Memory B cell (primary cell): ENCODE data around the gene MAPK8IP3.

Experiments
- ATAC-seq: fragments of 150-1000 bp; cut with Tn5 transposase; 2 replicates; pipeline ENCODE4 v1.10.0; 2021; ENCODE audit warnings: low read depth, mild to moderate bottlenecking, moderate library complexity
- DNase-seq, 2 donors: peaks; one replicate each; pipeline ENCODE4 v3.0.0; 2022; ENCODE audit warnings: low spot score in 2 of 2
- H3K27ac Mint-ChIP-seq: one replicate; pipeline ENCODE4 v1.8.0; 2022; ENCODE audit warnings: mild to moderate bottlenecking, moderate library complexity, mixed read lengths
- H3K27me3 Mint-ChIP-seq: one replicate; pipeline ENCODE4 v1.8.0; 2022; ENCODE audit warnings: mixed read lengths
- H3K36me3 Mint-ChIP-seq: one replicate; pipeline ENCODE4 v1.8.0; 2022; ENCODE audit warnings: mild to moderate bottlenecking, mixed read lengths
- H3K4me1 Mint-ChIP-seq: one replicate; pipeline ENCODE4 v1.8.0; 2022; ENCODE audit warnings: mixed read lengths
- H3K4me3 Mint-ChIP-seq: one replicate; pipeline ENCODE4 v1.8.0; 2022; ENCODE audit warnings: mild to moderate bottlenecking, moderate library complexity, mixed read lengths
- H3K9me3 Mint-ChIP-seq: one replicate; pipeline ENCODE4 v1.8.0; 2022; ENCODE audit warnings: mixed read lengths

Gene MAPK8IP3

GRCh38 chr16:1787056-1787321, 81.0 kb downstream of the MAPK8IP3 start:
- no peak for ATAC-seq
- Mint-ChIP-seq H3K36me3 (peaks cover 4% of the 10 kb centered on the region), H3K9me3 (no peaks in the 10 kb centered on the region)

GRCh38 chr16:1787322-1788094, 81.5 kb downstream of the MAPK8IP3 start:
- peaks cover 4% of the 10 kb centered on the region for H3K36me3 Mint-ChIP-seq
- no peaks in the 10 kb centered on the region for H3K27me3 Mint-ChIP-seq
- no peaks in the 10 kb centered on the region for H3K9me3 Mint-ChIP-seq
- H3K27ac Mint-ChIP-seq, result no peak overlapping the region
- ATAC-seq (no peak), DNase-seq (no peak)
- H3K4me3 Mint-ChIP-seq, result no peak overlapping the region
- H3K4me1 Mint-ChIP-seq, result peaks cover 7% of the 10 kb centered on the region

More at GRCh38 chr16:1787056-1787321, 81.0 kb downstream of the MAPK8IP3 start:
- no peaks in the 10 kb centered on the region for H3K27me3 Mint-ChIP-seq
- H3K4me1 Mint-ChIP-seq, result peaks cover 7% of the 10 kb centered on the region
- no peak overlapping the region for H3K27ac Mint-ChIP-seq
- no peak overlapping the region for H3K4me3 Mint-ChIP-seq
- no peak for DNase-seq

- Mint-ChIP-seq H3K4me1 (peaks cover 6% of the 10 kb centered on the region), H3K4me3 (no peak overlapping the region), H3K27ac (no peak overlapping the region), H3K27me3 (no peaks in the 10 kb centered on the region), H3K36me3 (peaks cover 4% of the 10 kb centered on the region), H3K9me3 (no peaks in the 10 kb centered on the region)
- ATAC-seq (no peak), DNase-seq (no peak)
Measured at GRCh38 chr16:1788095-1788707, 82.2 kb downstream of the MAPK8IP3 start.

GRCh38 chr16:1788708-1789100, 82.7 kb downstream of the MAPK8IP3 start:
- peaks cover 4% of the 10 kb centered on the region for H3K36me3 Mint-ChIP-seq
- no peak overlapping the region for H3K27ac Mint-ChIP-seq
- no peak for ATAC-seq

GRCh38 chr16:1789643-1790045, 83.6 kb downstream of the MAPK8IP3 start:
- H3K36me3 Mint-ChIP-seq, result peaks cover 4% of the 10 kb centered on the region
- no peak for DNase-seq
- H3K27me3 Mint-ChIP-seq, result no peaks in the 10 kb centered on the region
- H3K4me3 Mint-ChIP-seq, result no peak overlapping the region
- H3K4me1 Mint-ChIP-seq, result peaks cover 4% of the 10 kb centered on the region
- no peak for ATAC-seq
- no peak overlapping the region for H3K27ac Mint-ChIP-seq
- H3K9me3 Mint-ChIP-seq, result no peaks in the 10 kb centered on the region

More at GRCh38 chr16:1788708-1789100, 82.7 kb downstream of the MAPK8IP3 start:
- Mint-ChIP-seq H3K4me3 (no peak overlapping the region), H3K4me1 (peaks cover 4% of the 10 kb centered on the region), H3K27me3 (no peaks in the 10 kb centered on the region), H3K9me3 (no peaks in the 10 kb centered on the region)
- DNase-seq, result no peak

- H3K4me1 Mint-ChIP-seq, result peaks cover 2% of the 10 kb centered on the region
- no peak overlapping the region for H3K27ac Mint-ChIP-seq
- no peaks in the 10 kb centered on the region for H3K9me3 Mint-ChIP-seq
- DNase-seq (no peak), ATAC-seq (no peak)
- H3K4me3 Mint-ChIP-seq, result no peak overlapping the region
- no peaks in the 10 kb centered on the region for H3K27me3 Mint-ChIP-seq
- peaks cover 4% of the 10 kb centered on the region for H3K36me3 Mint-ChIP-seq
Measured at GRCh38 chr16:1790261-1790610, 84.2 kb downstream of the MAPK8IP3 start.

- DNase-seq (no peak), ATAC-seq (no peak)
- Mint-ChIP-seq H3K27me3 (no peaks in the 10 kb centered on the region), H3K27ac (no peak overlapping the region), H3K36me3 (peaks cover 4% of the 10 kb centered on the region), H3K9me3 (no peaks in the 10 kb centered on the region), H3K4me1 (peaks cover 2% of the 10 kb centered on the region), H3K4me3 (no peak overlapping the region)
Measured at GRCh38 chr16:1790611-1791255, 84.7 kb downstream of the MAPK8IP3 start.

GRCh38 chr16:1791256-1791942, 85.4 kb downstream of the MAPK8IP3 start:
- Mint-ChIP-seq H3K4me1 (peaks cover 2% of the 10 kb centered on the region), H3K27me3 (no peaks in the 10 kb centered on the region), H3K27ac (no peak overlapping the region), H3K4me3 (no peak overlapping the region), H3K9me3 (no peaks in the 10 kb centered on the region), H3K36me3 (peaks cover 4% of the 10 kb centered on the region)
- DNase-seq, result no peak
- no peak for ATAC-seq

- ATAC-seq, result no peak
- no peak overlapping the region for H3K4me3 Mint-ChIP-seq
- peaks cover 6% of the 10 kb centered on the region for H3K36me3 Mint-ChIP-seq
- no peak for DNase-seq
- H3K4me1 Mint-ChIP-seq, result peaks cover 2% of the 10 kb centered on the region
- no peak overlapping the region for H3K27ac Mint-ChIP-seq
- peaks cover 2% of the 10 kb centered on the region for H3K9me3 Mint-ChIP-seq
- no peaks in the 10 kb centered on the region for H3K27me3 Mint-ChIP-seq
Measured at GRCh38 chr16:1791943-1792812, 86.2 kb downstream of the MAPK8IP3 start.

GRCh38 chr16:1792836-1793577, 87.0 kb downstream of the MAPK8IP3 start:
- H3K4me1 Mint-ChIP-seq, result peaks cover 2% of the 10 kb centered on the region
- H3K27me3 Mint-ChIP-seq, result no peaks in the 10 kb centered on the region
- ATAC-seq (no peak), DNase-seq (no peak)
- H3K27ac Mint-ChIP-seq, result no peak overlapping the region
- peaks cover 3% of the 10 kb centered on the region for H3K9me3 Mint-ChIP-seq
- peaks cover 6% of the 10 kb centered on the region for H3K36me3 Mint-ChIP-seq
- H3K4me3 Mint-ChIP-seq, result no peak overlapping the region

- ATAC-seq, result no peak
- H3K27me3 Mint-ChIP-seq, result no peaks in the 10 kb centered on the region
Measured at GRCh38 chr16:1793578-1794220, 87.7 kb downstream of the MAPK8IP3 start, which contains the start of gene IGFALS. IGFALS (minus strand) TSS chr16:1793705; CDS start chr16:1793652, 53 bp downstream.

GRCh38 chr16:1794221-1794871, 88.4 kb downstream of the MAPK8IP3 start:
- DNase-seq (no peak), ATAC-seq (no peak)
- H3K4me3 Mint-ChIP-seq, result no peak overlapping the region
- peaks cover 7% of the 10 kb centered on the region for H3K9me3 Mint-ChIP-seq
- H3K27me3 Mint-ChIP-seq, result no peaks in the 10 kb centered on the region
- H3K36me3 Mint-ChIP-seq, result peaks cover 4% of the 10 kb centered on the region
- no peaks in the 10 kb centered on the region for H3K4me1 Mint-ChIP-seq
- H3K27ac Mint-ChIP-seq, result no peak overlapping the region

More at GRCh38 chr16:1793578-1794220, 87.7 kb downstream of the MAPK8IP3 start, which contains the start of gene IGFALS:
- H3K36me3 Mint-ChIP-seq, result peaks cover 6% of the 10 kb centered on the region
- DNase-seq, result no peak
- no peak within 1 kb of the TSS for H3K4me3 Mint-ChIP-seq
- H3K9me3 Mint-ChIP-seq, result peaks cover 3% of the 10 kb centered on the region
- H3K27ac Mint-ChIP-seq, result no peak within 1 kb of the TSS
- H3K4me1 Mint-ChIP-seq, result peaks cover 2% of the 10 kb centered on the region
